ENCODE measurements around the gene EIF5AL1.

- TF ChIP-seq CTCF (IDR thresholded peaks at IDR 0.05; ENCODE audit: borderline replicate concordance, extremely low read depth, low read length, poor library complexity, severe bottlenecking): peak; percentile 14
- TF ChIP-seq EZH2 (IDR thresholded peaks at IDR 0.05; ENCODE audit: borderline replicate concordance, low read depth, low read length, severe bottlenecking): no peak
Measured at GRCh38 chr10:79491143-79491835, 21.0 kb upstream of the EIF5AL1 start.

Measured in DND-41 (cell line).